Measurements from ENCODE around the gene TMPRSS2.

TMPRSS2 gene

GRCh38 chr21:41460578-41461527, 47.1 kb downstream of the TMPRSS2 start (continued):
- TF ChIP-seq ARNTL (CRISPR knock-in tag; IDR thresholded peaks at IDR 0.05; ENCODE audit: borderline replicate concordance, low read depth) = no peak
- no peak for TF ChIP-seq ISL1 (CRISPR knock-in tag; IDR thresholded peaks at IDR 0.05)
- TF ChIP-seq BACH2 (CRISPR knock-in tag; IDR thresholded peaks at IDR 0.05; ENCODE audit: borderline replicate concordance) = no peak
- TF ChIP-seq SNAI2 (CRISPR knock-in tag; IDR thresholded peaks at IDR 0.05) = no peak
- no peak for TF ChIP-seq POU6F1 (CRISPR knock-in tag; IDR thresholded peaks at IDR 0.05; ENCODE audit: borderline replicate concordance, low read depth)

GRCh38 chr21:41459884-41460534, 47.9 kb downstream of the TMPRSS2 start:
- ATAC-seq = no peak

GRCh38 chr21:41458559-41458958, 49.4 kb downstream of the TMPRSS2 start:
- TF ChIP-seq ZC3H10 (CRISPR knock-in tag; IDR thresholded peaks at IDR 0.05) (no peak), GLIS3 (CRISPR knock-in tag; IDR thresholded peaks at IDR 0.05) (no peak), ESRRG (CRISPR knock-in tag; IDR thresholded peaks at IDR 0.05) (no peak), PPARA (CRISPR knock-in tag; IDR thresholded peaks at IDR 0.05; ENCODE audit: borderline replicate concordance) (no peak), SNAI2 (CRISPR knock-in tag; IDR thresholded peaks at IDR 0.05) (no peak), CSDC2 (CRISPR knock-in tag; IDR thresholded peaks at IDR 0.05) (no peak), CSRNP3 (CRISPR knock-in tag; IDR thresholded peaks at IDR 0.05) (no peak), ZNF70 (CRISPR knock-in tag; IDR thresholded peaks at IDR 0.05) (no peak), ISL1 (CRISPR knock-in tag; IDR thresholded peaks at IDR 0.05) (no peak), ZNF8 (CRISPR knock-in tag; IDR thresholded peaks at IDR 0.05) (no peak), ZFP3 (CRISPR knock-in tag; IDR thresholded peaks at IDR 0.05) (no peak), RARB (CRISPR knock-in tag; IDR thresholded peaks at IDR 0.05) (no peak), TSHZ2 (CRISPR knock-in tag; IDR thresholded peaks at IDR 0.05) (no peak)

More at GRCh38 chr21:41459884-41460534, 47.9 kb downstream of the TMPRSS2 start:
- TF ChIP-seq SNAI2 (CRISPR knock-in tag; IDR thresholded peaks at IDR 0.05) (no peak), ZC3H10 (CRISPR knock-in tag; IDR thresholded peaks at IDR 0.05) (no peak), ISL1 (CRISPR knock-in tag; IDR thresholded peaks at IDR 0.05) (no peak), CREB5 (CRISPR knock-in tag; IDR thresholded peaks at IDR 0.05; ENCODE audit: low read depth) (no peak), ESRRG (CRISPR knock-in tag; IDR thresholded peaks at IDR 0.05) (no peak), ZNF8 (CRISPR knock-in tag; IDR thresholded peaks at IDR 0.05) (no peak), ZNF70 (CRISPR knock-in tag; IDR thresholded peaks at IDR 0.05) (no peak), PATZ1 (CRISPR knock-in tag; IDR thresholded peaks at IDR 0.05; ENCODE audit: borderline replicate concordance) (no peak)

More at GRCh38 chr21:41458559-41458958, 49.4 kb downstream of the TMPRSS2 start:
- no peak for ATAC-seq

Data from SK-N-SH treated with all-trans-retinoic acid at 6 μM for 48 hours (cell line).